AG08396 (cell line): ENCODE data around the gene PRM1.
"Not testable (repeated sequence)": the region's sequence is repeated elsewhere in the genome, so short reads cannot be mapped to it uniquely, and the experiment has no call there.

Source experiments
- DNase-seq: peaks from one replicate; pipeline ENCODE4 v3.0.0; 2012; ENCODE audit warnings: low spot score, mixed read lengths

The PRM1 gene

GRCh38 chr16:11314309-11314894 is 33.3 kb upstream of the PRM1 start:
- no peak for DNase-seq

- DNase-seq, result no peak
These were observed 32.6 kb upstream of the PRM1 start for GRCh38 chr16:11313493-11314308.

- peak; percentile 48 for DNase-seq
These were observed 31.8 kb upstream of the PRM1 start for GRCh38 chr16:11312718-11313492.

- DNase-seq, result no peak
These were observed 29.9 kb upstream of the PRM1 start for GRCh38 chr16:11310997-11311561.

- no peak for DNase-seq
These were observed 29.5 kb upstream of the PRM1 start for GRCh38 chr16:11310634-11310977.

- no peak for DNase-seq
These were observed 28.9 kb upstream of the PRM1 start for GRCh38 chr16:11309895-11310633.

GRCh38 chr16:11308493-11309283 is 27.6 kb upstream of the PRM1 start:
- no peak for DNase-seq

GRCh38 chr16:11307639-11308492 is 26.7 kb upstream of the PRM1 start:
- DNase-seq, result no peak

- no peak for DNase-seq
These were observed 26.0 kb upstream of the PRM1 start for GRCh38 chr16:11306997-11307638.

GRCh38 chr16:11306381-11306780 is 25.3 kb upstream of the PRM1 start:
- no peak for DNase-seq

GRCh38 chr16:11303405-11304138 is 22.4 kb upstream of the PRM1 start:
- no peak for DNase-seq

GRCh38 chr16:11302977-11303376 is 21.8 kb upstream of the PRM1 start:
- no peak for DNase-seq

GRCh38 chr16:11301645-11302501 is 20.7 kb upstream of the PRM1 start:
- no peak for DNase-seq

- no peak for DNase-seq
These were observed 19.4 kb upstream of the PRM1 start for GRCh38 chr16:11300560-11300892.

- no peak for DNase-seq
These were observed 18.9 kb upstream of the PRM1 start for GRCh38 chr16:11299865-11300559.

GRCh38 chr16:11298950-11299547 is 17.9 kb upstream of the PRM1 start:
- DNase-seq, result not testable (repeated sequence)
